ENCODE results near the gene ZMYND19.
"Not testable (repeated sequence)": the region's sequence is repeated elsewhere in the genome, so short reads cannot be mapped to it uniquely, and the experiment has no call there.

ZMYND19 gene

DNA sequence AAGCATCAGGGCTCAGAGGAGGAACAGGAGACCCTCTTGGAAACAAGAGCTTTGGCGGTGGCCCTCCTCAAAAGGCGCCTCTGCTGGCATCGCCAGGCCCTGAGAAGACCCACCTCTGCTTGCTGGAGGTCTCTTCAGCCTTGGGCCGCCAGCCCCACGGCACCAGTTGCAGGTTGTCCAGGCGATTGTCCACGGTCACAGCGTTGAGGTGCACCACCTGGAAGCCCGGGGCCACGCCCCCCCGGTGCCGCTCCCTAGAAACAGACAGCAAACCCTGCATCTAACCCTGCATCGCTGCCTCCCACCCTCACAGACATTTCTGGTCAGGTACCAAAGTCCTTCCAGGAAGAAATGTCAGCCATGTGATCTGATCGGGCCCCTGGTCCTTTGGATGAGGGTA, 3.5 kb downstream of the ZMYND19 start:
- DNase-seq = no peak

DNA sequence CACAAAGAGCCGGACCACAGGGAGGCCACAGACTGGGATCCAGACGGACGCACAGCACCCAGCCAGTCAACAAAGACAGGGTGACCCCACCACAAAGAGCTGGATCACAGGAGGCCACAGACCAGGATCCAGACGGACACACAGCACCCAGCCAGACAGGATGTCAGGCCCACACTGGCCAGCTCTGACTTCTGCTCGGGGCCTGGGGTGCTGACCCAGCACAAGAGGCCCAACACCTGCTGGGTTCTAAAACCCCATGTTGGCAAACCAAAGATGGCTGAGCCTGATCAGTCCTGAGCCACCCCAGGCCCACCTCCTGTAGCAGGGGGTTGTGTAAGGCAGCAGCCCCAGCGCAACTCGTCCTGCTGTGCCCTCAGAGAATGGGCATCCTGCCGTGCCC, 6.4 kb downstream of the ZMYND19 start:
- no peak for DNase-seq

DNA sequence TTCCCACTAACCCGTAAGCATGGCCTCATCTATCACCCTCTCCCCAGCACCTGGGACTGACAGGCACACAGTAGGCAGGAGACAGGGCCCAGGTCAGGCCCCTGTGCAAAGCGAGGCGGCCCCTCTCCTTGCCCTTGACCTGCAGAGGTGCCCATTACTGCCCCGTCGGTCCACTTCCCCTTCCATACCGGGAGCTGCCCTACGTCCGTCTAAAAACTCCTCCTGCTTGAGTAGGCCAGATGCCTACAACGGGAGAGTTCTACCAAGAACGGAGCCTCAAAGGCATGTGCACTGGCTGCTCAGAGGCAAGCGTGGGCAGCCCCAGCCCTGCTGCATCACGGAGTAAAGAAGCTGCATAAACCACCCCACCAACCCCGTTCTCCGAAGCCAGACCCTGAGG, 7.0 kb downstream of the ZMYND19 start:
- DNase-seq = no peak

DNA sequence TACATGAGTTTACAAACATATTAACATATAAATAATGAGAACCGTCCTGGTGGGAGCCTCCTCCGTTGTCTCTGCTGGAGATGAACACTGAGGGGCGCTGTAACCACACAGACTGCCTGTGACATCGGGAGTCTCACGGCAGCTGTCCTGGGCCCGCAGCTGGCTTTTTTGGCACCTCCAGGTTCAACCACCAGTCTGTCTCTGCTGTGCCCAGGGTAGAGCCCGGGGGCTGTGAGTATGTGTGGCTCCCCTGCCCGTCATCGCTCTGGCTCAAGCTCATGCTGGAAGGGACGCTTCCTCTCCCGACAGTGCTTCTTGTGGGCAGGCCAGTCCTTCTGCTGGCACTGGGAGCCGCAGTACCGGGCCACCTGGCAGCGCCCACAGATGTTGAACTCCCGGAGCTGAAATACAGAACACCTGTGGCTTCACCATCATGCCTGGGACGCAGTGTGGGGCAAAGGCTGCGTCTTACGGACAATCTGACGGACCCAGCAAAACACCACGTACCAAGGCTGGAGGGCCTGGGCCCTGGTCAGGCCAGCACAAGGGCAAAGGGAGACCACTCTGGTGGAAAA, 7.9 kb downstream of the ZMYND19 start:
- DNase-seq = no peak

DNA sequence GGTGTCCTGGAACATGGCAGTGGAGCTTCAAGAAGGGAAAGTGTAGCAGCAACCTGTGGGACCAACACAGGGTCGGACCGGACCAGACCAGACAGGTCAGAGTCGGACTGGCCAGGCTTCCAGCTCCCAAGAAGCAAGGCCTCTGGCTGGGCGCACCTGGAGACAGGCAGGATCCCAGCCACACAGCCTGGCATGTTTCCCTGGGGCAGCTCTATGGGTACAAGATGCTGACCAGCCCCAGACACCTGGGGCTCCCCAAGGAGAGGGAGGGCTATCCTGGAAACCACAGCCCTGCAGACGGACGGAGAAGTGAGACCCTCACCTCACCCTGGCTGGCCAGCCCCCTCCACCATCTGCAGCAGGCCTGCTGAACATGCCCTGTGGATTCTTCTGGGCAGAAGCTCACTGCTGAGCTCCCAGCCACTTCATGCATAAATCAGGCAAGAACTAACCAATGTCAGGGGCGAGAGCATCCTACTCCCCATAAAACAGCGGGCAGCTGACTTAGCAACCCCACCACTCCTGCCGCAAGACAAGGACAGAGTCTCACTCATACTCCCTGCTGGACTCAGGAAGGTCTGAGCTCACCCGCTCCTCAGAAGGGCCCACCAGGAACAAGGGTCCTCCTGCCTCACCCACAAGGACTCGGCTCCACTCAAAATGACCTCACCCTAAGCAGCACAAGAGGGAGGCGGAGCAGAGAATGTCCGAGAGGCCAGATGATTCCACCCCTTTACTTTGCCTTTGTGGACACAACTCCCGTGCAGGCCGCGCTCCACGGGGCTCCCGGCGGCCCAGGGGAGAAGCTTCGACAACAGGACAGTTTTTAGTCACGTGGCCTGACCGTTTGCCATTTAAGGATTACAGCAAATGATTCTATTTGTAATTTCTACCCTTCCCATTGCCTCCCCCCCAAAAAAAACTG, 8.7 kb downstream of the ZMYND19 start:
- DNase-seq = no peak

DNA sequence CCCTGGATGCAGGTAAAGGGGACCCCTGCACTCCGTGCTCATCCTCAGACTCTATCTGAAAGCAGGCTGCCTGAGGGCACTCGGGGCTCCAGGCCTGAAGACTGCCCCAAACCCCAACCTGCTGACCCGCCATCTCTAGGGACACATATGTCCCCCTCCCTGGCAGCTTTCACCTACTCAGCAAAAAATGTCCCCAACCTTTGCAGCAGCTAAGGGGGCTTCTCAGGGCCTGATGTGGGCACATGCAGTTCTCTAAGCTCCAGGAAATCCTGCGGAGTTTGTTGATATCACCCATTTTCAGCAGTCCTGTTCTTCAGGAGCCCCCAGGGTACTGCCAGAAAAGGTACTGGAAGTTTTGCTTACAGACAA, 9.4 kb downstream of the ZMYND19 start:
- DNase-seq = no peak

DNA sequence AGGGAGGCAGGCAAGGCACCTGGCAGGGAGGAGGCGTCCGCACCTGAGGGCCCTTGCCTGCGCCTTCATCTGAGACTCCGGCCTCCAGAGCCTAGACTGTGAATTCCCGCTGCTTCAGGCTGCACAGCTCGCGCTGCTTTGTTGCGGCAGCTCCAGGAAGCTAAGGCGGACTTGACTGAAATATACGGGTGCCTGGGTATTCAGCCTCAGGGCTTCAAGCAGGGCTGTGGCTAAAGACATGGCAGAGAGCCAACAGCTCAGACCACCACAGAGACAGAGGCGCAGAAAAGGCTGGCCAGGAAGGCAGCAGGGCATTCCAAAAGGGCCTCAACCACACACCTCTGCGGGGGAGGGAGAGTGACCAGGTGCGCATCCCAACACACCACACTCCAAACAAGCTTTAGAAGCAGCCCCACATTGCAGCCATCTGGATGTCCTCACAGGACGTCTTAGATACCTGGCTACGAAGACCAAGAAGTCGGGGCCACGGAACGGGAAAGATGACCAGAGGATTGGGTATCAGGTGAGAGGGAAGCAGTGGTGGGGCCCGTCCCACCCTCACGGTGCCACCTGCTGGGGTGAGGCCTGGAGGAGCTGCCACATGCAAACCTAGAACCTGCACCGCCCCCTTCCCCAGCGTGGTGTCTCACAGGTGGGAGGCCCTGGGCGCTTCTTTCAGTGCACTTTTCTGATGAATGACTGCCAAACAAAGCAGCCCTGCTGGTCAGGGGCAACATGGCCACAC, 9.9 kb downstream of the ZMYND19 start:
- peak; percentile 73 for DNase-seq

DNA sequence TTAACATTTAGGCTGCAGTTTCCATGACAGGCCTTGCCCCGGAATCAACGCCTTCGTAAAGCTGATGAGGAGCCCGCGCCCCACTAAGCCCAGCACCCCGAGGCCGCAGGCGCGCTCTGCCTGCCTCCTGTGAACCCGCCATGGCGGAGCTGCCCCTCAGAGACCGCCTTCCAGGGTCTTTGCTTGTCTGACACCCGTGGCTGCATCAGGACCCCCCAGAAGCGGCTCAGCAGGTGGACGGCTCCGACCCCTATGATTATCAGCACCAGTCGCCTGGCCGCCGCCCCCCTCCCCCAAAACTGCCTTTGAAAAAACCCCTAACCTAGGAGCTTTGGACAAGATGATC, 11.1 kb downstream of the ZMYND19 start:
- no peak for DNase-seq

DNA sequence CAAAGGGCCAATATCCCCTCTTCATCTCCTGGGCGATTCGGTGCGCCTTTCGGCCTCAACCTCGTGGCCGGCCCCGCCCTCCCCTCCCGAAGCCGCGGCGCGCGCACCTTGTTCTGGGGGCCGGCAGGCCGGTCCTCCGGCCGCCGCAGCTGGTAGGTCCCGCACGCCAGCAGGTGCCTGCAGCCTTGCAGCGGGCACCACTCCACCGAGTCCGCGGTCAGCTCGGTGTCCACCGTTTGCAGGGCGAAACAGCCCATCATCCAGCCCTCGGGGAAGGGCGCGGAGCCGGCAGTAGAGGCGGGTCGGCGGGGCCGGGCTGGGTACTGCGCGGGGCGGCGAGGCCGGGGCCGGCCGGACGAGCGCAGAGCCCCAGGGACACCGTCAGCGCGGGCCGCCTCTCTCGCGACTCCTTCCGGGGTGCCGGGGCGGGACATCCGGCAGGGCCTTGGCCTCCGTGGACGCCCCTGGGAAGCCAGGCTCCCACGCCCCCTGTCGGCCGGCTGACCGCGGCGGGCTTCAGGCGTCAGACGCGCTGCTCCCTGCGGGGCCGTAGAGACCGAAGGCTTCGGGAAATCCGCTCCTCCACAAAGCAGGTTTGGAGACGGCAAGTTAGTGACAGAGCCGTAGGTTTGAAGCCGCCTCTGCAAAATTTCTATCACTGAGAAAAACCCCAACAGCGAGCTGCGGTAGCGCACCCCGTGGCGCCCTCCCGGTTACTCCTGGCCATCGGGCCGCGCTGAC, 11.6 kb downstream of the ZMYND19 start, which contains the start of gene DPH7:
Gene DPH7, minus strand, starts transcription at position 408 of the 741 bp plus-strand sequence. Its CDS starts 148 bp downstream, at position 260.
- peak; percentile 97 for DNase-seq

DNA sequence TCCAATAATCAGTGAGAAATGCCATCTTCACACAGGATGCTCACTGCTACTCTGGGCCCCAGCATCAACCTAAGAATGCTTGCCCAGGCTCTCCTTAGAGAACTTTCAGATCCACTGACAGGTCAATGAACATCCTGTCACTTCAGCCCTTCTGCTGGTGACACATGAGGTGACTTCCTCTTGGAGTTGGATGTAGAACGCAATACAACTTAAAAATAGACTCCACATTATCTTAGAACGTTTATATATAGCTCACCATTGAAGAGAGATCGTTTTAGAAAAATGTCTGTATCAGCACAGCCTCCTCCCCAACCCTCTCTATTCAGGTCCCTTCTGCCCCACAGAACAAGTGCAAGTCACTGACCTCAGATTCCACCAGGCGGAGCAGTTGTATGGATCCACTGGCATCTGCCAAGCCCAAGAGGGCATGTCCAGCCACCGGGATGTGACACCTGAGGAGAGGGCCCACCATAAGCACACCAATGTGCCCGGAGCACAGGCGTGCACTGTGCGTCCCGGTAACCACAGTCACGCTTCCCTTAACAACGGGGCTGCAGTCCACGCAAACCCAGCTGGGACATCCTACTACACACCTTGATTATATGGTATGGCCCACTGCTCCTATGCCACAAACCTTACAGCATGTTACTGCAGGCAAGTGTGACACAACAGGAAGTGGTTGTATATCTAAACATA, 14.4 kb downstream of the ZMYND19 start:
- DNase-seq = no peak

DNA sequence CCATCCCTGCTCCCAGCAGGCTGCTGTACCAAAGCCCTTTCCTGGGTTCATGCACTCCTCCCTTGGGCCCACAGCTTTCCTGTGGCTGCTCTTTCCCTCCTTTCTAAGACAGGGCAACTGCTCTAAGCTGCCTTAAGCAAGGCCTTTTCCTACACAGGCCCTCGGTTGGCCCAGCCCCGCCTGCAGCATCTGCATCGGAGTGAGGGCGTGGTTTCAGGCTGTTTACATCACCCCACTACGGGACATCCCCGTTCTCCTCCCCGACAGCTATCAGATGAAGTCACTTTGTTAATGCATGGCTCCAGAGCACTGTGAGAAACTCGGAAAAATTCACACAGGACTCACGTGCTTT, 15.0 kb downstream of the ZMYND19 start:
- no peak for DNase-seq

DNA sequence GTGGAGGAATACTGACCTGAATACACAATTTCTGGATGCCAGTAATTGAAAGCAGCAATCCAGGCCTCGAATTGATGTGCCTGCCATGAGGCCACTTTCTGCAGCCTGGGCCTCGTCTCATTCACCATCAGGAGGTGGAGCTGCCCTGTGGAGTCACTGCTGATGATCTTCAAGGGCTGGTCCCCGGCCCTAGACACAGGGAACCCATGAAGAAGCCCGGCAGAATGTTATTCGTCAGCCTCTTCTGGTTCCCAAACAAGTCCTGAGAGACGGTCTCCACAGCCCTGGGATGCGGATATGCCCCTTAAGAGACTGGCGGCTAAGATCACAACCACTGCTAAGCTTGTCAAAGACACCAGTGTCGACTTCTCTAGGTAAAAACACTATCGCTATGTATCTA, 16.1 kb downstream of the ZMYND19 start:
- DNase-seq = no peak

DNA sequence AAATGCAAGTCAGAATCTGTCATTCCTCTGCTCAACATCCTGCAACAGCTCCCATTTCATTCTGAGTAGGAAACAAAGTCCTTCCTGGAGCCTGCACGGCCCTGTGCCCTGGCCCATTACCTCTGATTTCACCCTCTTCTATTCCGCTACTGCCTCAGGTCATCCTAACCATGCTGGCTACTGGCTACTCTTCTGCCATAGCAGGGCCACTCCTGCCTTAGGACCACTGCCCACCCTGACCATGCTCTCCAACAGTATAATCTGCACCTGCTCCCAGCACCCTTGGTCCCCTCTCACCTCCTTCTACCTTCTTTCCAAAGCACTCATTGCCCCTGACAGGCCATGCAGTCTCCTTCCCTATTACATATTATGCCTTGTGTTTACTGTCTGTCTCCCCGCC, 19.7 kb downstream of the ZMYND19 start:
- no peak for DNase-seq

DNA sequence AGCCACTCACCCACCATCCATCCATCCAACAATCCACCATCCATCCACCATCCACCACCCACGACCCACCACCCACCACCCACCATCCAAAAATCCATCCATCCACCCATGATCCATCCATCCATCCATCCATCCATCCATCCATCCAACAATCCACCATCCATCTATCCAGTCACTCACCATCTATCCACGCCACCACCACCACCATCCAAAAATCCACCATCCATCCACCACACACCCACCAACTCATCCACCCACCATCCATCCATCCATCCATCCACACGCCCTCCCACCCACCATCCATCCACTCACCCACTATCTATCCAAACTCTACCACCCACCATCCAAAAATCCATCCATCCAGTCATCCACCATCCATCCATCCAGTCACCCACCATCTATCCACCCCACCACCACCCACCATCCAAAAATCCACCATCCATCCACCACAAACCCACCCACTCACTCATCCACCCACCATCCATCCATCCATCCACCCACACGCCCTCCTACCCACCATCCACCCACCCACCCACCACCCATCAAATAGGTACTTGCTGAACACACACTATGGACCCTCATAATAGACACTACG, 20.6 kb downstream of the ZMYND19 start:
- DNase-seq = no peak

DNA sequence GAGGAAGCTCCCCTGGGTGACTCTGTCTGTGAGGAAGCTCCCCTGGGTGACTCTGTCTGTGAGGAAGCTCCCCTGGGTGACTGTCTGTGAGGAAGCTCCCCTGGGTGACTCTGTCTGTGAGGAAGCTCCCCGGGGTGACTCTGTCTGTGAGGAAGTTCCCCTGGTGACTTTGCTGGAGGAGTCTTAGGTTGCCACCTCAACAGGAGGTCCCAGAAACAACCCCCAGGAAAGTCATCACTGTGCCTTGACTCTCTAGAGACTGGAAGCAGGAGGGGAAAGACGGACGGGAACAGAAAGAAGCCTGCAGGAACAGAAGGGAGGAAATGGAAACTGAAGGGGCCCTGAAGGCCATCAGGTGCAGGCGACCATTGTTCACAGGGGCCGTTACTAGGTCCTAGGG, 21.9 kb downstream of the ZMYND19 start:
- DNase-seq = not testable (repeated sequence)

DNA sequence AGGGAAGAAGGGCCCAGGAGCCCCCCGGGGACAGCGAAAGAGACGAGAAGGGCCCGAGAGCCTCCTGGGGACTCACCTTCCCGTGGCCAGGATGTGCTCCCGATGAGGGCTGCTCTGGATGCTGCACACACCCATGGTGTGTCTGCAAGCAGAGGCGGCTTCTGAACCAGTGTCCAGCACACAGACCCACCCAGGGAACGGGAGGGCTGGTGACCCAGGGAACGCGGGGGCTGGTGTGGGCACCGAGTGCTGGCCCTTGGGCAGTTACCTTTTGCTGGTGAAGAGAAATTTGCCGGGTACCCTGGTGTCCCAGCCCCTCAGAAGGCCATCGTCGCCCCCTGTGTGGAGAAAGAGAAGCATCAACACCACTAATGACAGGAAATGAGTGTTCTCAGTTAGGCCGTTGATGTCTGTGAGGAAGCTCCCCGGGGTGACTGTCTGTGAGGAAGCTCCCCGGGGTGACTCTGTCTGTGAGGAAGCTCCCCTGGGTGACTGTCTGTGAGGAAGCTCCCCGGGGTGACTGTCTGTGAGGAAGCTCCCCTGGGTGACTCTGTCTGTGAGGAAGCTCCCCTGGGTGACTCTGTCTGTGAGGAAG, 25.4 kb downstream of the ZMYND19 start:
- no peak for DNase-seq

DNA sequence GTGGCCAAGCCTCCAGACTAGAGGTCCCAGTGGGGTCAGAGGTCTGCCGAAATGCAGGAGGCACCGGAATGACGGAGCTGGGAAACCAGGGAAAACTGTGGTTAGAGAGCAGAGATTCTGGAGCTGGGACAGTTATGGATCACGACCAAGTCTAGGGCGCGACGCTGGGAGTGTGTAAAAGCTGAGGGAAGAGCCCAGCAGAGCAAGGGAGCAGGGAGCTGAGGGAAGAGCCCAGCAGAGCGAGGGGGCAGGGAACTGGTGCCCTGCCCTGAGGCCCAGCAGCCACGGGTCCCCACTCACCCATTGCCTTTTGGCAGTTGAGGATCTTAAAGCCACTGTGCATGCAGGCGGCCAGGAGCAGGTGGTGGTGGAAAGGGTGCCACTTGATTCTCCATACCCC, 26.2 kb downstream of the ZMYND19 start:
- DNase-seq = no peak

DNA sequence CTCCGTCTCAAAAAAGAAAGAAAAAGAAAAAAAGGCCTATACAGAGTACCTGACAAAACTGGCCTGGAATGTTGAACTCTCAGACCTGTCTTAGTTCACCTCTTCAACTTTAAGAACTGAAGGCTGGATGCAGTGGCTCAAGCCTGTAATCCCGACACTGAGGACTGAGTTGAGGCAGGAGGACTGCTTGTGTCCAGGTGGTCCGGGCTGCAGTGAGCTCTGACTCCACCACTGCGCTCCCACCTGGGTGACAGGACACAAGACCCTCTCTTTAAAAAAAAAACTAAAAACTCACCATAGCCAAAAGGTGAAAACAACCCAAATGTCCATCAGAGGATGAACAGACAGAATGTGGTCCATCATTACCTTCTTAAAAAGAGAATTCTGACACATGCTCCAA, 32.2 kb downstream of the ZMYND19 start:
- no peak for DNase-seq

DNA sequence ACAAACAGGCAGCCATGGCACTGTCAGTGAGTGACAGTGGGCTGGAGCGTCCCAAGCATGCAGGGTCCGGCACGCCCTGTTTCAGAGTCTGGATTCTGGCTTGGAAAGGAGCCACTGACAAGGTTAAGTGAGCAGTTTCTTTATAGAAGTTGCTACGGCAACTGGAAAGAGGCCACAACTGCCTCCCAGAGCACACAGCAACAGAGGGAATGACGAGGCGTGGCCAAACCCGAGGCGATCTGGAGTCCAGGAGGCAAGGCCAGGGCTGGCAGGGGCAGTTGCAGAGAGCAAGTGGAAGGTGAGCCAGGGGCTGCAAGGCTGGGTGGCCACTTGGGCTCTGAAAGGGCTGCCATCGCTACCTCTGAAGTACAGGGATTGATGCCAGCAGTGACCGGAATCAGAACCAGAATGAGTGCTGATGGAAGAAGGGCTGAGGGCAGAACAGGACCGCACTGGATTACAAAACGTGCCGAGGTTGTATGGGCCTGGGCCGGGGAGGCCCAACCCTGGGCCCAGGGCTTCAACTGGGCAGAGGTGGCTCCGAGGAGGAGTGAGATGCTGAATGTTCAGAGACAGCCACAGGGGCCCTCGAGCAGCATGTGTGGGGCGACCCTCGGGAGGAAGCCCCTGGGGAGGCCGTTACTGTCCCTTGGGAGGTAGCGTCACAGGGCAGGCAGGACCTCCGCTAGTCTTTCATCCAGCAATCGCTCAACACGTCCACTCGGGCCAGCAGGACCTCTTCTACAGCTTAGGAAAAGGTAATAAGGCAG, 34.1 kb downstream of the ZMYND19 start:
- DNase-seq = peak; percentile 9

DNA sequence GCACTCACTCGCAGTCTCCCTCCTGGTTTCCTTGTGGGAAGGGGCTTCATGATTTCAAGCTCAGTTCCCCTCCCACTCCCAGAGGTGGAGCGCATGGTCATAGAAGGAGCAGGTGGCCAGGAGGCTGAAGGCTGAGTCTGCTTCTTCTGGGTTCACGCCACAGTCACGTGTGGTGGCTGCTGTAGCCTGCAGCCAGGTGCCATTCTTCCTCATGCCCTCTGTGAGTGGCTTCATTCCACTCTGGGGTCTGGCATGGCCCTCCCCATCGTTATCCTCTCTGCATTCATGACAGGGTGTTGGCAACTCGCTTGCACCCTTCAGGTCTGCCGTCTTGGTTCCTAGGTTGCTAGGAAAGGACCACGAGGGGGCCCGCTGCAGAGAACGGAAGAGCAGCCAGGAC, 35.1 kb downstream of the ZMYND19 start:
- DNase-seq = no peak

DNA sequence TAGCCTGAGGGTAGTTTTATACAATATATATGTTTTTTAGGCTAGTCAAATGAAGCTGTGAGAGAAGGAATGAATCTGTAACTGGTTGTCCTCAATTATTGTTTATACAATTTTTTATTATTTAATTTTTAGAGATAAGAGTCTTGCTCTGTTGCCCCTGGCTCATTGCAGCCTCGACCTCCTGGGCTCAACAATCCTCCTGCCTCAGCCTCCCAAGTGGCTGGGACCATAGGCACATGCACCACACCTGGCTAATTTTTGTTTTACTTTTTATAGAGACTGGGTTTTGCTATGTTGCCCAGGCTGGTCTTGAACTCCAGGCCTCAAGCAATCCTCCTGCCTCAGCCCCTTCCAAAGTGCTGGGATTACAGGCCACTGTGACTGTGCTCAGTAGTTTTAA, 36.0 kb downstream of the ZMYND19 start:
- DNase-seq = no peak
